Retinal pigment epithelial cell (primary cell): ENCODE measurements around the gene ROS1.

Source experiments
- DNase-seq: peaks from one replicate; pipeline ENCODE4 v3.0.0-alpha.2; 2010; ENCODE audit warnings: low read depth
- H3K4me3 ChIP-seq: 2 replicates; pipeline ENCODE4 v1.5.1; 2011; ENCODE audit warnings: mild to moderate bottlenecking, low read length, control low read depth, moderate library complexity
- TF ChIP-seq, protein P1 (sequence below): conservative IDR thresholded peaks from 2 replicates; pipeline ENCODE4 v1.5.1; 2011; ENCODE audit warnings: low read depth, low read length, control low read depth, inconsistent platforms

The ROS1 gene

DNA sequence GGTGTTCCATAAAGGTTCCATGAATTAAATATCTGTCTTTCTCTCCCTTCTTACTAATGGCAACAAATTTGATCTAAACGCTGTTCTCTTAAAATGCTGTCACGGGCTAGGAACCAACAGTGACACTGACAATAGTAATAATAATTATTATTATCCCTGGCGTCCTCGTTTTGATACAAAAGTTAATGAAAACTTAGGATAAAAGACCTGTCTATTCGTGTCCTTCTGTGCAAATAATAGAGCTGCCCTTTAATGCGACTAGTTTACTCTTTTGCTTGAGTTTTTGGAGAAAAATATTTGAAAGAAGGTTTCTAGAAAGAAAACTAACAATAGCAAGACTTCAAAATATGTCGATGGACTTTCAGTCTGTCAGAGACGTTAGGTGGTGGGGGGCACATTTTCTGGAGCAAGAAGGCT is 156.1 kb downstream of the ROS1 start:
- no peak overlapping the region for H3K4me3 ChIP-seq
- DNase-seq: no peak
- TF ChIP-seq, protein P1, sequence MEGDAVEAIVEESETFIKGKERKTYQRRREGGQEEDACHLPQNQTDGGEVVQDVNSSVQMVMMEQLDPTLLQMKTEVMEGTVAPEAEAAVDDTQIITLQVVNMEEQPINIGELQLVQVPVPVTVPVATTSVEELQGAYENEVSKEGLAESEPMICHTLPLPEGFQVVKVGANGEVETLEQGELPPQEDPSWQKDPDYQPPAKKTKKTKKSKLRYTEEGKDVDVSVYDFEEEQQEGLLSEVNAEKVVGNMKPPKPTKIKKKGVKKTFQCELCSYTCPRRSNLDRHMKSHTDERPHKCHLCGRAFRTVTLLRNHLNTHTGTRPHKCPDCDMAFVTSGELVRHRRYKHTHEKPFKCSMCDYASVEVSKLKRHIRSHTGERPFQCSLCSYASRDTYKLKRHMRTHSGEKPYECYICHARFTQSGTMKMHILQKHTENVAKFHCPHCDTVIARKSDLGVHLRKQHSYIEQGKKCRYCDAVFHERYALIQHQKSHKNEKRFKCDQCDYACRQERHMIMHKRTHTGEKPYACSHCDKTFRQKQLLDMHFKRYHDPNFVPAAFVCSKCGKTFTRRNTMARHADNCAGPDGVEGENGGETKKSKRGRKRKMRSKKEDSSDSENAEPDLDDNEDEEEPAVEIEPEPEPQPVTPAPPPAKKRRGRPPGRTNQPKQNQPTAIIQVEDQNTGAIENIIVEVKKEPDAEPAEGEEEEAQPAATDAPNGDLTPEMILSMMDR: no peak

DNA sequence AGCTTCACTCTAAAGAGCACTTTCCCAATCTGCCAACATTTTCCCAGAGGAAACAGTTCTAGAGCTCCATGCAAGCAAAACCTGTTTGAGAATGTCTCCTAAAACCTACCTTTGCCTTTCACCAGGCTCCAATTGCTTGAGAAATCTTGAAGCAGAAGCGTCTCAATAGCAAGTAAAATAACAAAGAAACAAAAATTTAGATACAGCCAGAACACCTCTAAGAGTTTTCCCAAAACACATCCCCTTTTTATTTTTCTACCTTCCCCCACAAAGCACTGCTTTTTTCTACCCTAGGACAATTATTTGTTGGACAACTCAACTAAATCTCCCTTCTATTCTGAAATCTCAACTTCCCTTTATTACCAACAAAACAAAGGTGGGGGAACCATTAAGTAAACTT is 156.8 kb downstream of the ROS1 start:
- TF ChIP-seq, protein P1: no peak
- H3K4me3 ChIP-seq: no peak overlapping the region

DNA sequence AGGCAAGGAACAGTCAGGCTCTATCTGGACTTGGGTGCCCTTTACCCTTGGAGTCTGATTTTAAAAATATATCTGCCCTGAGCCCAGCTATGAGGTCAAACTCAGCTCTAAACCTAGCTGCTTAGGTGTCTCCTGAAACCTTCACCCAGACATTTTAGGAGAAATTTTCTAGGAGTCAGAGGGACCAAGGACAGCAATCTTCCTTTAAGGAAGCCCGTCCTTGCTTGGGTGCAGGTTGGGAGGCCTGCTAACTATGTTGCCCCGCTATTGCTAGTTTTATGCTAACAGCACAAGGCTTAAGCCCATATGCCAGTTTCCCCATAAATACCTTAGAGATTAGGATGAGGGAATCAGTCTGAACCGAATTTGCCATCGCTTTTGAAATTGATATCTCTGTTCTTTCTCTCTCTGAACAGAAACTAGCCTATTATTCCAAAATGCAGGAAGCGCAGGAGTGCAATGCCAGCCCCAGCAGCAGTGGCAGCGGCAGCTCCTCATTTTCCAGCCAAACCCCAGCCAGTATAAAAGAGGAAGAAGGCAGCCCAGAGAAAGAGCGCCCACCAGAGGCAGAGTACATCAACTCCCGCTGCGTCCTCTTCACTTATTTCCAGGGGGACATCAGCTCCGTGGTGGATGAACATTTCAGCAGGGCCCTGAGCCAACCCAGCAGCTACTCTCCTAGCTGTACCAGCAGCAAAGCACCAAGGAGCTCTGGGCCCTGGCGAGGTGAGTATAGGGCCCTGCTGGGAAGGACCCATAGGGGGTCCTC is 157.8 kb downstream of the ROS1 start:
- TF ChIP-seq, protein P1: peak; percentile 47
- no peak for DNase-seq
- H3K4me3 ChIP-seq: no peak overlapping the region

More for the DNA sequence above, 156.8 kb downstream of the ROS1 start:
- no peak for DNase-seq

DNA sequence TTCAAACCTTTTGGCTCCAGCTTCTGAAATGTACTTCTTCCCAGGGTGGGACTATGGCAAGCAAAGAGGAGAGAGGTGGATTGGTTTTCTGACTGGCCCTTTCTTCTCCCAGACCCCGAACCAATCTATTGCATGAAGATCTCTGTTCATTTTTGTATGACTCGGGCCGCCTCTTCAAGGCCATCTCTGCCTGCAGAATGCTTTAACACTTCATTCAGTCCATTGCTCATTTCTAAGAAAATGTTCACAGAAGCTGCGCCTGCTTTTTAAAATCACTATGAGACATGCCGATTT is 158.7 kb downstream of the ROS1 start:
- no peak for DNase-seq
- TF ChIP-seq, protein P1: no peak
- H3K4me3 ChIP-seq: no peak overlapping the region

DNA sequence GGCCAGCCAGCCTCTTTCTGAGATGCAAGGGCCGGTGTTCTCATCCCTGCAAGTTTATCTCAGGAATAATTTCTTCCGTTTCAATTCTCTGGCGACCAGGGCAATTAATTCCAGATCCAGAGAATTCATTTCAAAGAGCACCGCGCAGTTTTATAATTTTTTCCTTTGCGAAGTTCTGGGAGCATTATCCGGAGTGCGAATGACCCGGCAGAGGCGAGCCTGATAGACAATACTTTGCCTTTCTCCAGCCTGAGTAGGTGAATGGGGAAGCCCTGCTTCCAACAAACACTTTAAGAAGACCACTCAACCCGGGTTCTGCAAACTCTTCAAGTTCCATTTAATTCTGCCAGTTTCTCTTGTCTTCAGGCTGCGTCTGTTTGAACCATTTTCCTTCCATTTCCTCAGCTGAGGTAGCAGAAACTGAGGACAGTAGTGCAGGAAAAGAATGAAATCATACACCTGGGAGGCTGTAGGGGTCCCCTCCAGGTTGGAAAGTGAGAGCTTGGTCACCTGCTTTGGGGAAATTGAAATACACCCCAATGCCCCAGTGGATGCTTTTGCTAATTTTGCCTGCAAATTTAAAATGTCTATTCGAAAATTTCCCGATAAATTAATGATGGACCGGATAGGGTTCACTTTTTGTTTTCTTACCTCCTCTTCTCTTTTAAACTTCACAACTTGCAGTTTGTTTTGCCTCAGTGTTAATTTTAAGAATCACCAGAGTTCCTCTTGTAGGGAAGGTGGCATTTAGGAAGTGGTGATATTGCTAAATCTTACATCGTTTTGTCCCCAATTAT is 159.3 kb downstream of the ROS1 start:
- no peak overlapping the region for H3K4me3 ChIP-seq
- no peak for DNase-seq
- TF ChIP-seq, protein P1: no peak

DNA sequence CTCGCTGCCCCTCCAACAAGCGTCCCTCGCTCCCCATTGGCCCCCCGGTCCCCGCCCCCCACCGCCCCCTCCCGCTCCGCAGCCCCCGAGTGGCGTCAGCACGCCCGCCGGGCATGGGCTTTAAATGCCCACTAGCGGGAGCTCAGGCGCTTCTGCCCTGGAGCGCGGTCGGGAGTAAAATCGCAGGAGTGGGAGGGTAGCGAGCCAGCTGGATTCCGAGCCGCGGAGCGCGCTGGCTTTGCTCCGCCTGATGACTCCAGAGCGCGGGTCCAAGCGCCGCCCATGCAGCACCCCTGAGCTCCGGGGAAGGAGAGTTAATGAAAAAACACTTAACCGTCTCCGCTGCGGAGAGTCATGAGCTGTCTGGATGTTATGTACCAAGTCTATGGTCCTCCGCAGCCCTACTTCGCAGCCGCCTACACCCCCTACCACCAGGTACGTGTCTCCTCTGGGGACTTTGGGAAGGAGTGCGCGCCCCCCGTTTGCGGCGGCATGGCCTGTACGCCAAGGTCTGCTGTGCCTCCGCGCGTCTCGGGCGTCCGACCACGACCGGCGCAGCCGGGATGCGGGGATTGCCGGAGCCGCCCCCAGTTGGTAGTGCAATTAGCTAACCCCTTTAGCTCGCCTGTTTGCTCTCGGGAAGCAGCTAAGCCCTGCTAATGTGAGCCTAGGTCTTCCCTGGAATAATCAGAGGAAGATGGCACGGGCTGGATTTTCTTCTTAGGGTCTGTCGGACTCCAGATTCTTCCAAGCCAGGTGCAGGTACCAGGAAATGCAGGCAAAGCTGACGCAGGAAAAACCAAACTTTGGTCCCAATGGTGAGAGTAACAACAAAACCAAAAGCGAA is 160.1 kb downstream of the ROS1 start, which contains the start of gene VGLL2:
Gene VGLL2, plus strand, starts transcription at position 149 of the 847 bp plus-strand sequence. Its CDS starts 206 bp downstream, at position 355.
- DNase-seq: no peak
- TF ChIP-seq, protein P1: peak; percentile 12
- peak within 1 kb of the TSS; percentile 35 for H3K4me3 ChIP-seq
